Endothelial cell of umbilical vein (primary cell): ENCODE measurements around the gene FLT1. TPM values are rescaled to one million over a fixed set of nuclear protein-coding genes. Genes with fewer than 3 reads are reported as not detected.

Experiments
- BruUV-seq: library from RNA; stranded (reverse); fragments of 400-500 nt; replicated peaks from 2 replicates; lab custom pipeline; 2021; lab: Mats Ljungman, UMichigan
- CTCF ChIA-PET: fragments of 300-600, 350-600 bp; sonication (Branson Sonifier 250); formaldehyde crosslinking; loops from one replicate; lab custom pipeline; 2021; ENCODE audit warnings: antibody characterized with exemption, inconsistent platforms; lab: Charles Lee
- POLR2A ChIA-PET: fragments of 300-600, 350-600 bp; sonication (Branson Sonifier 250); formaldehyde crosslinking; loops from one replicate; lab custom pipeline; 2021; ENCODE audit warnings: antibody characterized with exemption, inconsistent platforms; lab: Charles Lee
- DNase-seq: peaks from one replicate; pipeline ENCODE4 v3.0.0-alpha.2; 2011; ENCODE audit warnings: low read depth, low spot score
- FAIRE-seq: peaks from 2 replicates; lab custom pipeline; 2011; peaks lifted over from hg19 to GRCh38; lab: Jason Lieb, UNC
- H2AFZ ChIP-seq: 2 replicates; pipeline ENCODE4 v1.6.0; 2012; ENCODE audit warnings: low read depth, low read length, control low read depth, inconsistent platforms
- H3K27ac ChIP-seq: 2 replicates; pipeline ENCODE4 v1.5.1; 2011; ENCODE audit warnings: low read depth, mild to moderate bottlenecking, control low read depth, low read length, moderate library complexity; ENCODE audit not compliant: insufficient read depth
- H3K27me3 ChIP-seq, 2 experiments: 2 replicates each; pipeline versions ENCODE4 v1.6.0 to v1.6.1; 2011; ENCODE audit warnings: low read length in 2 of 2, mixed read lengths in 1 of 2; ENCODE audit not compliant: control insufficient read depth in 2 of 2, insufficient read depth in 2 of 2
- H3K36me3 ChIP-seq, 2 experiments: 2 replicates in 1 of 2; 3 replicates in 1 of 2; pipeline ENCODE4 v1.5.1; 2011; ENCODE audit warnings: low read length in 2 of 2, mild to moderate bottlenecking in 1 of 2, moderate library complexity in 1 of 2; ENCODE audit not compliant: control insufficient read depth in 2 of 2, insufficient read depth in 2 of 2; ENCODE audit errors: extremely low read depth in 1 of 2
- H3K4me1 ChIP-seq: 3 replicates; pipeline ENCODE4 v1.5.1; 2011; ENCODE audit warnings: mild to moderate bottlenecking, low read length; ENCODE audit not compliant: control insufficient read depth, insufficient read depth; ENCODE audit errors: extremely low read depth
- H3K4me2 ChIP-seq: 2 replicates; pipeline ENCODE4 v1.6.1; 2011; ENCODE audit warnings: low read length, control low read depth, mixed read lengths; ENCODE audit not compliant: insufficient read depth
- H3K4me3 ChIP-seq, 3 experiments: fragments of 200-600 bp in 1 of 3; sonication (generic), shearing (Covaris generic) in 1 of 3; replicated peaks in 1 of 3; 2 replicates each; pipeline ENCODE4 v1.5.1; 2011 to 2016; ENCODE audit warnings: control low read depth in 3 of 3, low read length in 3 of 3, mild to moderate bottlenecking in 2 of 3, inconsistent platforms in 1 of 3, low read depth in 1 of 3, moderate library complexity in 1 of 3; ENCODE audit not compliant: insufficient read depth in 1 of 3
- H3K79me2 ChIP-seq: 2 replicates; pipeline ENCODE4 v1.6.0; 2012; ENCODE audit warnings: low read length, inconsistent platforms; ENCODE audit not compliant: control insufficient read depth, insufficient read depth
- H3K9ac ChIP-seq: replicated peaks from 2 replicates; pipeline ENCODE3; 2011; ENCODE audit warnings: low read length, control low read depth; ENCODE audit not compliant: insufficient read depth; ENCODE audit errors: extremely low read depth
- H3K9me1 ChIP-seq: replicated peaks from 3 replicates; pipeline ENCODE4 v1.6.0; 2011; ENCODE audit warnings: mild to moderate bottlenecking, low read length; ENCODE audit not compliant: control insufficient read depth, insufficient read depth; ENCODE audit errors: extremely low read depth
- H3K9me3 ChIP-seq: replicated peaks from 2 replicates; pipeline ENCODE4 v1.5.1; 2012; ENCODE audit warnings: low read length, inconsistent platforms; ENCODE audit not compliant: control insufficient read depth, insufficient read depth
- H4K20me1 ChIP-seq: replicated peaks from 2 replicates; pipeline ENCODE3; 2011; ENCODE audit warnings: mild to moderate bottlenecking, low read length; ENCODE audit not compliant: control insufficient read depth, insufficient read depth; ENCODE audit errors: extremely low read depth
- EZH2 ChIP-seq: IDR thresholded peaks from 2 replicates; pipeline ENCODE4 v1.6.1; 2012; ENCODE audit warnings: borderline replicate concordance, low read depth, mild to moderate bottlenecking, moderate library complexity, low read length, inconsistent platforms; ENCODE audit not compliant: severe bottlenecking
- FOS ChIP-seq: IDR thresholded peaks from 2 replicates; pipeline ENCODE4 v1.6.1; 2011; ENCODE audit warnings: mild to moderate bottlenecking, low read length, moderate library complexity, borderline replicate concordance; ENCODE audit not compliant: insufficient read depth
- GATA2 ChIP-seq: IDR thresholded peaks from 2 replicates; pipeline ENCODE4 v1.7.0; 2011; ENCODE audit warnings: low read depth, mild to moderate bottlenecking, moderate library complexity, mixed read lengths, low read length; ENCODE audit not compliant: insufficient read length, insufficient read depth
- JUN ChIP-seq: IDR thresholded peaks from 2 replicates; pipeline ENCODE4 v1.6.1; 2011; ENCODE audit warnings: borderline replicate concordance, low read depth; ENCODE audit not compliant: insufficient read length, insufficient read depth
- MYC ChIP-seq: IDR thresholded peaks from one replicate; pipeline ENCODE4 v1.6.1; 2011; ENCODE audit warnings: mild to moderate bottlenecking, low read depth, low read length
- POLR2A ChIP-seq: IDR thresholded peaks from 2 replicates; pipeline ENCODE4 v1.6.1; 2012; ENCODE audit warnings: low read depth, mild to moderate bottlenecking, control low read depth, low read length
- POLR2AphosphoS5 ChIP-seq: IDR thresholded peaks from 2 replicates; pipeline ENCODE4 v1.6.1; 2012; ENCODE audit warnings: low read depth, mild to moderate bottlenecking, control low read depth, low read length, moderate library complexity; ENCODE audit not compliant: insufficient read depth
- dilution Hi-C: fragments of 300-500 bp; cut with MboI; formaldehyde crosslinking; loops from one replicate; pipeline ENCODE4 v1.15.0; 2019; ENCODE audit warnings: low sequenced_read_pairs; ENCODE audit not compliant: extremely low pct_ligation_motif_present
- intact Hi-C: fragments of 100-400 bp; cut with micrococcal nuclease; formaldehyde crosslinking; loops from one replicate; pipeline ENCODE4 v1.10.0; 2022
- polyA plus RNA-seq, 4 experiments: library from polyadenylated mRNA; depleted of rRNA in 3 of 4; stranded (reverse) in 3 of 4; unstranded in 1 of 4; fragments of >200 nt; gene quantifications; 2 replicates each; pipeline versions ENCODE4 v1.2.1 to v1.2.3, GENCODE V29; 2011 to 2012; ENCODE audit warnings: missing spikeins in 1 of 4
- total RNA-seq: library from RNA; stranded (reverse); gene quantifications from 2 replicates; pipeline ENCODE4 v1.2.3, GENCODE V29; 2021
- TF ChIP-seq, protein P1 (sequence below), 2 donors: IDR thresholded peaks; 1 replicate in 1 of 2; 2 replicates in 1 of 2; pipeline ENCODE4 v1.5.1; 2011; ENCODE audit warnings: low read length in 2 of 2, mild to moderate bottlenecking in 2 of 2, moderate library complexity in 2 of 2, control low read depth in 1 of 2, inconsistent platforms in 1 of 2, low read depth in 1 of 2; ENCODE audit not compliant: insufficient read depth in 1 of 2; ENCODE audit errors: extremely low read depth in 1 of 2
- TF ChIP-seq, protein P2 (sequence below): IDR thresholded peaks from 2 replicates; pipeline ENCODE4 v1.6.1; 2011; ENCODE audit not compliant: insufficient read depth, insufficient read length

FLT1 gene
- total and polyA plus RNA-seq, 2 donors (not counting 3 experiments of a cell fraction or from before 2014, with no cell fraction given), result 16.0 to 104 TPM

DNA sequence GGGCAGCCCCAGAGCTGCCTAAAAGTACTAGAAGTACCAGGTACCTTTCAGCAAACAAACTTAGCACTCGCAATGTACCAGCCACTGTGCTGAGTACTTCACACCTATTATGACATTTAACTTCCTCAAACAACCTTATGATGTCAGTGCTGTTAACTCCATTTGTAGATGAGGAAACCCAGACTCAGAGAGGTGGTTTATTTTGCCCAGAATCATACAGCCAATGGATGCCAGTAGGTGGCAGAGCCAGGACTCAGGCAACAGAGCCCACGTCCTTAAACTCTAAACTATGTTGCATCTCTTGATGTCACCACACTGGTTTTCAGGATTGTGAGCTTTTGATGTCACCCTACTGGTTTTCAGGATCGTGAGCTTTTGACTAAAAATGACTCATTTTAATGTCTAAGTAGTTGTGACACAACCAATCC, 78.9 kb downstream of the FLT1 start:
- Histone ChIP-seq H4K20me1 (no peaks in the 10 kb centered on the region), H3K4me2 (no peak overlapping the region), H3K79me2 (peaks cover 14% of the 10 kb centered on the region), H3K27ac (no peak overlapping the region), H3K36me3 (peaks cover 0 to 4% of the 10 kb centered on the region in 2 experiments), H3K4me1 (peaks cover 39% of the 10 kb centered on the region), H3K27me3 (no peaks in the 10 kb centered on the region), H3K4me3 (no peak overlapping the region), H3K9ac (no peak overlapping the region), H3K9me1 (no peaks in the 10 kb centered on the region), H2AFZ (no peak overlapping the region), H3K9me3 (no peaks in the 10 kb centered on the region)
- dilution Hi-C loops (no loop called here), intact Hi-C loops (no loop called here)
- BruUV-seq, result no TSS peak
- DNase-seq (no peak), FAIRE-seq (no peak)
- no peak for TF ChIP-seq FOS
- no peak for TF ChIP-seq JUN
- TF ChIP-seq POLR2A, result no peak
- TF ChIP-seq, protein P1, sequence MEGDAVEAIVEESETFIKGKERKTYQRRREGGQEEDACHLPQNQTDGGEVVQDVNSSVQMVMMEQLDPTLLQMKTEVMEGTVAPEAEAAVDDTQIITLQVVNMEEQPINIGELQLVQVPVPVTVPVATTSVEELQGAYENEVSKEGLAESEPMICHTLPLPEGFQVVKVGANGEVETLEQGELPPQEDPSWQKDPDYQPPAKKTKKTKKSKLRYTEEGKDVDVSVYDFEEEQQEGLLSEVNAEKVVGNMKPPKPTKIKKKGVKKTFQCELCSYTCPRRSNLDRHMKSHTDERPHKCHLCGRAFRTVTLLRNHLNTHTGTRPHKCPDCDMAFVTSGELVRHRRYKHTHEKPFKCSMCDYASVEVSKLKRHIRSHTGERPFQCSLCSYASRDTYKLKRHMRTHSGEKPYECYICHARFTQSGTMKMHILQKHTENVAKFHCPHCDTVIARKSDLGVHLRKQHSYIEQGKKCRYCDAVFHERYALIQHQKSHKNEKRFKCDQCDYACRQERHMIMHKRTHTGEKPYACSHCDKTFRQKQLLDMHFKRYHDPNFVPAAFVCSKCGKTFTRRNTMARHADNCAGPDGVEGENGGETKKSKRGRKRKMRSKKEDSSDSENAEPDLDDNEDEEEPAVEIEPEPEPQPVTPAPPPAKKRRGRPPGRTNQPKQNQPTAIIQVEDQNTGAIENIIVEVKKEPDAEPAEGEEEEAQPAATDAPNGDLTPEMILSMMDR (IDR thresholded peaks at IDR 0.05; ENCODE audit: extremely low read depth in 1 of 2, insufficient read depth in 1 of 2, low read depth in 1 of 2, low read length in 2 of 2), result no peak
- TF ChIP-seq, protein P2, sequence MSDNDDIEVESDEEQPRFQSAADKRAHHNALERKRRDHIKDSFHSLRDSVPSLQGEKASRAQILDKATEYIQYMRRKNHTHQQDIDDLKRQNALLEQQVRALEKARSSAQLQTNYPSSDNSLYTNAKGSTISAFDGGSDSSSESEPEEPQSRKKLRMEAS, result no peak
- no peak for TF ChIP-seq POLR2AphosphoS5
- no peak for TF ChIP-seq EZH2
- TF ChIP-seq GATA2, result no peak
- TF ChIP-seq MYC, result no peak
- POLR2A ChIA-PET, result no interaction called here
- CTCF ChIA-PET, result interaction anchor here (0.9 to 1.6 kb wide), 2 partner anchors 10 to 12 kb away, joined by 3 to 4 read pairs; no protein-coding TSS in a partner anchor
